CD14-positive monocyte (primary cell): ENCODE results near the gene GSTA3. TPM values are rescaled to one million over a fixed set of nuclear protein-coding genes. Genes with fewer than 3 reads are reported as not detected.

Experiments
- DNase-seq, 3 donors: peaks; one replicate each; pipeline ENCODE4 v3.0.0-alpha.2; 2011 to 2022
- H2AFZ ChIP-seq: 2 replicates; pipeline ENCODE4 v1.6.0; 2012; ENCODE audit warnings: mild to moderate bottlenecking, low read depth, low read length, inconsistent platforms; ENCODE audit not compliant: insufficient read depth, poor library complexity, severe bottlenecking
- H3K27ac ChIP-seq, 2 donors: 1 replicate in 1 of 2; 2 replicates in 1 of 2; pipeline ENCODE4 v1.5.1; 2012 to 2013; ENCODE audit warnings: low read length in 2 of 2, control low read depth in 1 of 2, inconsistent platforms in 1 of 2, low read depth in 1 of 2, mild to moderate bottlenecking in 1 of 2
- H3K27me3 ChIP-seq, 2 donors: one replicate each; pipeline versions ENCODE4 v1.6.0 to v1.6.1; 2011 to 2013; ENCODE audit warnings: low read length in 2 of 2; ENCODE audit not compliant: control insufficient read depth in 2 of 2, insufficient read depth in 2 of 2
- H3K36me3 ChIP-seq, 2 donors: replicated peaks in 1 of 2; 1 replicate in 1 of 2; 2 replicates in 1 of 2; pipeline versions ENCODE4 v1.5.1 to v1.6.1; 2012 to 2013; ENCODE audit warnings: low read length in 2 of 2, control low read depth in 1 of 2, inconsistent platforms in 1 of 2, mild to moderate bottlenecking in 1 of 2; ENCODE audit not compliant: insufficient read depth in 2 of 2, control insufficient read depth in 1 of 2
- H3K4me1 ChIP-seq, 2 donors: 1 replicate in 1 of 2; 2 replicates in 1 of 2; pipeline versions ENCODE4 v1.5.1 to v1.6.1; 2012 to 2013; ENCODE audit warnings: low read length in 2 of 2, control low read depth in 1 of 2, inconsistent platforms in 1 of 2, mild to moderate bottlenecking in 1 of 2, moderate library complexity in 1 of 2; ENCODE audit not compliant: insufficient read depth in 2 of 2, control insufficient read depth in 1 of 2
- H3K4me2 ChIP-seq: replicated peaks from 2 replicates; pipeline ENCODE3; 2012; ENCODE audit warnings: low read length, moderate library complexity, mild to moderate bottlenecking; ENCODE audit not compliant: poor library complexity, severe bottlenecking; ENCODE audit errors: extremely low read depth
- H3K4me3 ChIP-seq, 3 experiments: fragments of 200-600 bp in 1 of 3; sonication (generic) in 1 of 3; replicated peaks in 1 of 3; 1 replicate in 2 of 3; 2 replicates in 1 of 3; pipeline ENCODE4 v1.5.1; 2011 to 2013; ENCODE audit warnings: low read length in 3 of 3, mild to moderate bottlenecking in 3 of 3, control low read depth in 2 of 3, low read depth in 2 of 3, inconsistent platforms in 1 of 3, moderate library complexity in 1 of 3
- H3K79me2 ChIP-seq: 2 replicates; pipeline ENCODE4 v1.6.0; 2012; ENCODE audit warnings: mild to moderate bottlenecking, control low read depth, inconsistent platforms, low read length, moderate library complexity; ENCODE audit not compliant: insufficient read depth
- H3K9ac ChIP-seq: 2 replicates; pipeline ENCODE4 v1.6.0; 2017; ENCODE audit warnings: low read length, mild to moderate bottlenecking; ENCODE audit not compliant: insufficient read depth, poor library complexity, severe bottlenecking
- H3K9me3 ChIP-seq, 2 donors: replicated peaks in 1 of 2; 1 replicate in 1 of 2; 2 replicates in 1 of 2; pipeline versions ENCODE4 v1.5.1 to v1.6.1; 2012 to 2013; ENCODE audit warnings: low read length in 2 of 2, control low read depth in 1 of 2; ENCODE audit not compliant: control insufficient read depth in 1 of 2, insufficient read depth in 1 of 2
- H4K20me1 ChIP-seq: 2 replicates; pipeline ENCODE4 v1.6.0; 2012; ENCODE audit warnings: mild to moderate bottlenecking, low read length, control low read depth, moderate library complexity; ENCODE audit not compliant: insufficient read depth
- H3K27ac Mint-ChIP-seq, 7 donors: one replicate each; pipeline ENCODE4 v1.8.0; 2020; ENCODE audit warnings: mild to moderate bottlenecking in 7 of 7, mixed read lengths in 7 of 7, moderate library complexity in 6 of 7, inconsistent platforms in 2 of 7
- H3K27me3 Mint-ChIP-seq, 3 donors: one replicate each; pipeline ENCODE4 v1.8.0; 2021 to 2022; ENCODE audit warnings: low read depth in 3 of 3, mild to moderate bottlenecking in 3 of 3, mixed read lengths in 3 of 3, moderate library complexity in 3 of 3, inconsistent platforms in 1 of 3
- H3K36me3 Mint-ChIP-seq, 2 donors: one replicate each; pipeline ENCODE4 v1.8.0; 2020; ENCODE audit warnings: mixed read lengths in 2 of 2, inconsistent platforms in 1 of 2, mild to moderate bottlenecking in 1 of 2
- H3K4me1 Mint-ChIP-seq: one replicate; pipeline ENCODE4 v1.8.0; 2020; ENCODE audit warnings: mild to moderate bottlenecking, mixed read lengths
- H3K4me3 Mint-ChIP-seq, 2 donors: one replicate each; pipeline ENCODE4 v1.8.0; 2020; ENCODE audit warnings: mild to moderate bottlenecking in 2 of 2, mixed read lengths in 2 of 2, moderate library complexity in 1 of 2
- H3K9me3 Mint-ChIP-seq, 7 donors: one replicate each; pipeline ENCODE4 v1.8.0; 2020 to 2022; ENCODE audit warnings: mixed read lengths in 7 of 7, mild to moderate bottlenecking in 6 of 7, moderate library complexity in 6 of 7, inconsistent platforms in 2 of 7
- WGBS: methylation state at CpG from one replicate; pipeline ENCODE4 v1.1.5; 2013; ENCODE audit warnings: missing lambda C conversion rate; ENCODE audit not compliant: insufficient coverage; 5-methylcytosine and 5-hydroxymethylcytosine counted together
- intact Hi-C, 2 donors: fragments of 100-400 bp; cut with micrococcal nuclease; formaldehyde crosslinking; loops; one replicate each; pipeline versions ENCODE4 v1.15.0 to v1.15.1; 2023
- polyA plus RNA-seq, 3 donors: library from polyadenylated mRNA; depleted of rRNA in 1 of 3; unstranded in 2 of 3; stranded (reverse) in 1 of 3; fragments of 300-500 nt in 2 of 3; fragments of >200 nt in 1 of 3; fragmentation: Illumina TruSeq in 2 of 3; gene quantifications; 1 replicate in 2 of 3; 2 replicates in 1 of 3; pipeline ENCODE4 v1.2.3, GENCODE V29; 2012 to 2021
- TF ChIP-seq, protein P1 (sequence below): fragments of 200-600 bp; IDR thresholded peaks from one replicate; pipeline ENCODE4 v1.8.0; 2022; ENCODE audit warnings: antibody characterized with exemption, mild to moderate bottlenecking

The GSTA3 gene
- polyA plus RNA-seq, 3 donors: not detected

DNA sequence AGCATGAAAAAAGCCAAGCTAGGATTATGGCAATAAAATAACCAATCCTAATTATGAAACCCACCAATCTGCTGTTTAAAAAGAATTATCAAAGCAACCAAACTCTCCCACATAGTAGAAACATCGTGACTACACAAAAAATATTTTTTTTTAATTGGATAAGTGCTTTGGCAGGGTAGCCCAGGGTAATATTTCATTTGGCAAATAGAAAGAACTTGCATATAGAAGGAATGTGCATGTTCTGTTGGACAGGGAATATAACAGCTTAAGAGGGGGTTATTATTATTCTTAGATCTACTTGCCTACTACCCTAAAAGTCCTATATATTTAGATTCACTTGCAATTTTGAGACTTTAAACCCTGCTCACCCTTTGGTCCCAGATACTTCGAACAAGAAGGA lies 972 bp downstream of the GSTA3 start:
- H3K9ac ChIP-seq: no peak overlapping the region
- Mint-ChIP-seq H3K27me3 (peaks cover 0 to 2% (median 0%) of the 10 kb centered on the region in 3 donors), H3K9me3 (peaks cover 0 to 5% (median 0%) of the 10 kb centered on the region in 7 donors), H3K36me3 (no peaks in the 10 kb centered on the region), H3K27ac (no peak overlapping the region), H3K4me1 (no peaks in the 10 kb centered on the region), H3K4me3 (no peak overlapping the region)
- H3K36me3 ChIP-seq: no peaks in the 10 kb centered on the region
- H2AFZ ChIP-seq: no peak overlapping the region
- H3K4me1 ChIP-seq: no peaks in the 10 kb centered on the region
- 100% methylated on average over 1 of the region's 2 CpGs for WGBS
- TF ChIP-seq, protein P1, sequence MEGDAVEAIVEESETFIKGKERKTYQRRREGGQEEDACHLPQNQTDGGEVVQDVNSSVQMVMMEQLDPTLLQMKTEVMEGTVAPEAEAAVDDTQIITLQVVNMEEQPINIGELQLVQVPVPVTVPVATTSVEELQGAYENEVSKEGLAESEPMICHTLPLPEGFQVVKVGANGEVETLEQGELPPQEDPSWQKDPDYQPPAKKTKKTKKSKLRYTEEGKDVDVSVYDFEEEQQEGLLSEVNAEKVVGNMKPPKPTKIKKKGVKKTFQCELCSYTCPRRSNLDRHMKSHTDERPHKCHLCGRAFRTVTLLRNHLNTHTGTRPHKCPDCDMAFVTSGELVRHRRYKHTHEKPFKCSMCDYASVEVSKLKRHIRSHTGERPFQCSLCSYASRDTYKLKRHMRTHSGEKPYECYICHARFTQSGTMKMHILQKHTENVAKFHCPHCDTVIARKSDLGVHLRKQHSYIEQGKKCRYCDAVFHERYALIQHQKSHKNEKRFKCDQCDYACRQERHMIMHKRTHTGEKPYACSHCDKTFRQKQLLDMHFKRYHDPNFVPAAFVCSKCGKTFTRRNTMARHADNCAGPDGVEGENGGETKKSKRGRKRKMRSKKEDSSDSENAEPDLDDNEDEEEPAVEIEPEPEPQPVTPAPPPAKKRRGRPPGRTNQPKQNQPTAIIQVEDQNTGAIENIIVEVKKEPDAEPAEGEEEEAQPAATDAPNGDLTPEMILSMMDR: no peak
- H3K4me3 ChIP-seq: no peak overlapping the region
- no peak for DNase-seq
- H3K79me2 ChIP-seq: no peaks in the 10 kb centered on the region
- H3K27me3 ChIP-seq: no peaks in the 10 kb centered on the region
- no peak overlapping the region for H3K27ac ChIP-seq
- no peaks in the 10 kb centered on the region for H4K20me1 ChIP-seq
- H3K4me2 ChIP-seq: no peak overlapping the region
- intact Hi-C loops: no loop called here
- no peaks in the 10 kb centered on the region for H3K9me3 ChIP-seq

DNA sequence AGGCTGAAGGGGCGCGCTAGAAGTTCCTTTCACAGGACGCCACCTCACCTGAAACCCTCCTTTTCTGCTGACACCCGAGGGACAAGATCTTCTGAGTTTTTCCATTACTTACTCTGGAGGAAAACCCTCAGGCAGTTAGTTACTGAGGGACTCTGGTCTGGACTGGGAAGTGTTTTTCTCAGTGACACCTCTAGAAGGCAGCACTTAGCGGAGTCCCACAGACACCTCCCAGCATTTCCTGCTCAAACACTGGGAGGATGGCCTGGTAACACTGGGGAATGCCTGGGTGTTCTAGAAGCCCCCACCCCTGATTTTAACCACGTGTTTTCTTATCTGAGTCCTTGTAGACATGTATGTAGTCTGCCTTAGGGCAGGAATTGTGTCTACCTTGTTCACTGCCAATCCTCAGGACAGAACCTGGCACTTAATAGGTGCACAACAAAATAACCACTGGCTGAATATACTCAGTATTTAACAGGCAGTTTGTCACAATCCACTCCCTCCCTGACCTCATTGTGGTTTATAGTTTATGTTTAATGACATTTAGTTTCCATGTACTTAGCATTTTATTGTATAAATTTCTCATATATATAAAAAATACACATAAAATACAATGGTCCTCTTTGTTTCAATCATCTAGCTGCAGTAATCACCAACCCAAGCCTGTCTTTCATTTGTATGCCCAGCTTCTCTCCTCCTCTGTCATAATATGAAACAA lies 4.8 kb downstream of the GSTA3 start:
- H3K4me2 ChIP-seq: no peak overlapping the region
- H3K27ac Mint-ChIP-seq: no peak overlapping the region
- no peak for DNase-seq
- H3K4me3 Mint-ChIP-seq: no peak overlapping the region
- no peak overlapping the region for H2AFZ ChIP-seq
- no peak overlapping the region for H3K9ac ChIP-seq
- H4K20me1 ChIP-seq: no peaks in the 10 kb centered on the region
- H3K4me1 Mint-ChIP-seq: no peaks in the 10 kb centered on the region
- no peaks in the 10 kb centered on the region for H3K27me3 ChIP-seq
- no peaks in the 10 kb centered on the region for H3K36me3 ChIP-seq
- intact Hi-C loops: no loop called here
- no peaks in the 10 kb centered on the region for H3K9me3 ChIP-seq
- TF ChIP-seq, protein P1: no peak
- H3K36me3 Mint-ChIP-seq: no peaks in the 10 kb centered on the region
- peaks cover 0 to 9% (median 3%) of the 10 kb centered on the region in 3 donors for H3K27me3 Mint-ChIP-seq
- no peaks in the 10 kb centered on the region for H3K4me1 ChIP-seq
- WGBS: 88% methylated on average over 3 of the region's 6 CpGs
- H3K79me2 ChIP-seq: no peaks in the 10 kb centered on the region
- H3K4me3 ChIP-seq: no peak overlapping the region
- H3K9me3 Mint-ChIP-seq: peaks cover 0 to 5% (median 2%) of the 10 kb centered on the region in 7 donors
- no peak overlapping the region for H3K27ac ChIP-seq
